ENCODE measurements around the gene NUDT19. TPM values are rescaled to one million over a fixed set of nuclear protein-coding genes. Genes with fewer than 3 reads are reported as not detected.
A peak's percentile ranks its signal among the peaks of the same experiment; 100 is the strongest.
"Not testable (repeated sequence)": the region's sequence is repeated elsewhere in the genome, so short reads cannot be mapped to it uniquely, and the experiment has no call there.

Gene NUDT19
- total RNA-seq, 1 donor from 2014 or later = 25.3 TPM

GRCh38 chr19:32744555-32745325, 53.1 kb downstream of the NUDT19 start:
- Mint-ChIP-seq H3K36me3 (ENCODE audit: low read depth) (no peaks in the 10 kb centered on the region), H3K27me3 (peaks cover 11% of the 10 kb centered on the region), H3K9me3 (no peaks in the 10 kb centered on the region), H3K4me3 (no peak overlapping the region), H3K4me1 (no peaks in the 10 kb centered on the region), H3K27ac (no peak overlapping the region)
- DNase-seq = no peak
- intact Hi-C loops (cut with micrococcal nuclease) = no loop called here

GRCh38 chr19:32745594-32746251, 54.1 kb downstream of the NUDT19 start:
- H3K27me3 Mint-ChIP-seq = peaks cover 15% of the 10 kb centered on the region
- peak; percentile 63 for DNase-seq
- H3K27ac Mint-ChIP-seq; H3K9me3 Mint-ChIP-seq; intact Hi-C loops (cut with micrococcal nuclease); H3K4me1 Mint-ChIP-seq; H3K4me3 Mint-ChIP-seq; H3K36me3 Mint-ChIP-seq (ENCODE audit: low read depth): not testable (repeated sequence)

DNA sequence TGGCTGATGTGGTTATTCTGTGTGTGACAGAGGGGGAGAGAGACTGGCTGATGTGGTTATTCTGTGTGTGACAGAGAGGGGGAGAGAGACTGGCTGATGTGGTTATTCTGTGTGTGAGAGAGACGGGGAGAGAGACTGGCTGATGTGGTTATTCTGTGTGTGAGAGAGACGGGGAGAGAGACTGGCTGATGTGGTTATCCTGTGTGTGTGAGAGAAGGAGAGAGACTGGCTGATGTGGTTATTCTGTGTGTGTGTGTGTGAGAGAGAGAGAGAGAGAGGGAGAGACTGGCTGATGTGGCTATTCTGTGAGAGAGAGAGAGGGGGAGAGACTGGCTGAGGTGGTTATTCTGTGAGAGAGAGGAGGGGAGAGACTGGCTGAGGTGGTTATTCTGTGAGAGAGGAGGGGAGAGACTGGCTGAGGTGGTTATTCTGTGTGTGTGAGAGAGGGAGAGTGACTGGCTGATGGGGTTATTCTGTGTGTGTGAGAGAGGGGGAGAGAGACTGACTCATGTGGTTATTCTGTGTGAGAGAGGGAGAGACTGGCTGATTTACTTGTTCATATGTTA, 55.1 kb downstream of the NUDT19 start:
- H3K9me3 Mint-ChIP-seq; intact Hi-C loops (cut with micrococcal nuclease); H3K4me1 Mint-ChIP-seq; H3K27ac Mint-ChIP-seq; H3K36me3 Mint-ChIP-seq (ENCODE audit: low read depth); H3K4me3 Mint-ChIP-seq: not testable (repeated sequence)
- peaks cover 17% of the 10 kb centered on the region for H3K27me3 Mint-ChIP-seq
- DNase-seq = peak; percentile 63

- DNase-seq = no peak
- intact Hi-C loops (cut with micrococcal nuclease) = no loop called here
- Mint-ChIP-seq H3K4me1 (no peaks in the 10 kb centered on the region), H3K27ac (no peak overlapping the region), H3K36me3 (ENCODE audit: low read depth) (no peaks in the 10 kb centered on the region), H3K4me3 (no peak overlapping the region), H3K9me3 (no peaks in the 10 kb centered on the region), H3K27me3 (peaks cover 18% of the 10 kb centered on the region)
Measured at GRCh38 chr19:32748497-32748896, 56.9 kb downstream of the NUDT19 start.

- Mint-ChIP-seq H3K27me3 (peaks cover 22% of the 10 kb centered on the region), H3K36me3 (ENCODE audit: low read depth) (no peaks in the 10 kb centered on the region), H3K9me3 (no peaks in the 10 kb centered on the region), H3K4me1 (no peaks in the 10 kb centered on the region), H3K4me3 (no peak overlapping the region), H3K27ac (no peak overlapping the region)
- no peak for DNase-seq
- intact Hi-C loops (cut with micrococcal nuclease) = no loop called here
Measured at GRCh38 chr19:32748948-32749347, 57.3 kb downstream of the NUDT19 start.

DNA sequence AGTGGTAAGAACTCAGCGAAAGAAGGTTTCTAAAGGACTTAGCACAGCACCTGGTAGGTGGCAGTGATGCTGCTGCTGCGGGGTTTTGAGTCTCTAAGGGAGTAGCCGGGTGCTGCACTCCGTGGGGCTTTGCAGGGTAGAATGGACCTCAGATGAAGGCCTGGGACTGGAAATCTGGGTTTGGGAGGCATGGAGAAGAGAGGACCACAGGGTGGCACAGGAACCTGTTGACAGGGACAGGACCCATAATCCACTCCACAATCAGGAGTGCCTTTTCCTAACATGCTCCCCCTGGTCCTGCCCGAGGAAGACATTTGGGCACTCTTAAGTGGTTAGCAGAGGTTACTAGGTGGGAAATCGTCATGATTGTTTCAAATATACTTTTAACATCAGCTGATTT, 57.7 kb downstream of the NUDT19 start:
- H3K4me1 Mint-ChIP-seq = no peaks in the 10 kb centered on the region
- H3K9me3 Mint-ChIP-seq = no peaks in the 10 kb centered on the region
- no peak overlapping the region for H3K27ac Mint-ChIP-seq
- H3K27me3 Mint-ChIP-seq = peaks cover 22% of the 10 kb centered on the region
- H3K36me3 Mint-ChIP-seq (ENCODE audit: low read depth) = no peaks in the 10 kb centered on the region
- DNase-seq = no peak
- H3K4me3 Mint-ChIP-seq = no peak overlapping the region
- intact Hi-C loops (cut with micrococcal nuclease) = no loop called here

GRCh38 chr19:32750441-32751055, 58.9 kb downstream of the NUDT19 start:
- no peak overlapping the region for H3K4me3 Mint-ChIP-seq
- H3K4me1 Mint-ChIP-seq = no peaks in the 10 kb centered on the region

DNA sequence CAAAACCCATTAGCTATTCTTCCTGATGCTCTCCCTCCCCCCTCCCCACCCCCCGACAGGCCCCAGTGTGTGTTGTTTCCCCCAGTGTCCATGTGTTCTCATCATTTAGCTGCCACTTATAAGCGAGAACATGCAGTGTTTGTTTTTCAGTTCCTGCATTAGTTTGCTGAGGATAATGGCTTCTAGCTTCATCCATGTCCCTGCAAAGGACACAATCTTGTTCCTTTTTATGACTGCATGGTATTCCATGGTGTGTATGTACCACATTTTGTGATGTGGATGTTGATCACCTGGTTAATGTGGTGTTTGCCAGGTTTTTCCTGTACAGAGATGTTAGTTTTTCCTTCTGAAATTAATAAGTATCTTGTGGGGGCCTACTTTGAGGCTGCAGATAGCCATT, 59.4 kb downstream of the NUDT19 start:
- H3K27ac Mint-ChIP-seq = no peak overlapping the region
- no peaks in the 10 kb centered on the region for H3K9me3 Mint-ChIP-seq
- H3K4me1 Mint-ChIP-seq = no peaks in the 10 kb centered on the region
- intact Hi-C loops (cut with micrococcal nuclease) = no loop called here
- DNase-seq = no peak
- no peaks in the 10 kb centered on the region for H3K36me3 Mint-ChIP-seq (ENCODE audit: low read depth)
- H3K4me3 Mint-ChIP-seq = no peak overlapping the region
- peaks cover 24% of the 10 kb centered on the region for H3K27me3 Mint-ChIP-seq

More at GRCh38 chr19:32750441-32751055, 58.9 kb downstream of the NUDT19 start:
- no peaks in the 10 kb centered on the region for H3K36me3 Mint-ChIP-seq (ENCODE audit: low read depth)
- intact Hi-C loops (cut with micrococcal nuclease) = no loop called here
- H3K9me3 Mint-ChIP-seq = no peaks in the 10 kb centered on the region
- DNase-seq = no peak
- H3K27ac Mint-ChIP-seq = no peak overlapping the region
- peaks cover 24% of the 10 kb centered on the region for H3K27me3 Mint-ChIP-seq

- H3K27me3 Mint-ChIP-seq = peaks cover 14% of the 10 kb centered on the region
- H3K4me1 Mint-ChIP-seq = peaks cover 2% of the 10 kb centered on the region
- no peak overlapping the region for H3K4me3 Mint-ChIP-seq
- DNase-seq = no peak
- intact Hi-C loops (cut with micrococcal nuclease) = no loop called here
- H3K36me3 Mint-ChIP-seq (ENCODE audit: low read depth) = no peaks in the 10 kb centered on the region
- peaks cover 6% of the 10 kb centered on the region for H3K9me3 Mint-ChIP-seq
- H3K27ac Mint-ChIP-seq = no peak overlapping the region
Measured at GRCh38 chr19:32757189-32757588, 65.6 kb downstream of the NUDT19 start.

Other genes with a start within 250 kb of the NUDT19 start
- gene PDCD5, start 110.6 kb upstream of the NUDT19 start, total RNA-seq = 213 and 231 TPM in 2 replicates
- 34.2 and 35.1 TPM in 2 replicates for gene ANKRD27, start 16.6 kb upstream of the NUDT19 start, total RNA-seq
- gene RGS9BP, start 16.0 kb upstream of the NUDT19 start, total RNA-seq = 0.14 and 0.21 TPM in 2 replicates
- gene TDRD12, start 27.9 kb downstream of the NUDT19 start, total RNA-seq = 0.05 and 0.12 TPM in 2 replicates
- gene SLC7A9, start 177.9 kb downstream of the NUDT19 start, total RNA-seq = 0.12 TPM in 1 of 2 replicates, not detected in the other